ENCODE results near the gene RNF103. TPM values are rescaled to one million over a fixed set of nuclear protein-coding genes. Genes with fewer than 3 reads are reported as not detected.
A peak's percentile ranks its signal among the peaks of the same experiment; 100 is the strongest.

RNF103 gene
- total and polyA plus RNA-seq, 7 donors, result 11.1 to 45.6 (median 36.6) TPM

- Histone ChIP-seq H3K4me1 (peaks cover 0 to 22% (median 10%) of the 10 kb centered on the region in 4 donors), H3K4me3 (no peak overlapping the region), H3K27ac (no peak overlapping the region), H3K9me3 (no peaks in the 10 kb centered on the region), H3K27me3 (no peaks in the 10 kb centered on the region), H3K36me3 (no peaks in the 10 kb centered on the region)
- 29 to 64% methylated on average over 3 of the region's 3 CpGs for WGBS, 2 donors
- intact Hi-C loops (cut with DNase I), result loop anchor here (10.0 kb wide), 1 partner anchor 433 kb away; the partner anchor contains the start of genes IMMT and MRPL35
- no peak for TF ChIP-seq POLR2A (IDR thresholded peaks at IDR 0.05)
- TF ChIP-seq, protein P1, sequence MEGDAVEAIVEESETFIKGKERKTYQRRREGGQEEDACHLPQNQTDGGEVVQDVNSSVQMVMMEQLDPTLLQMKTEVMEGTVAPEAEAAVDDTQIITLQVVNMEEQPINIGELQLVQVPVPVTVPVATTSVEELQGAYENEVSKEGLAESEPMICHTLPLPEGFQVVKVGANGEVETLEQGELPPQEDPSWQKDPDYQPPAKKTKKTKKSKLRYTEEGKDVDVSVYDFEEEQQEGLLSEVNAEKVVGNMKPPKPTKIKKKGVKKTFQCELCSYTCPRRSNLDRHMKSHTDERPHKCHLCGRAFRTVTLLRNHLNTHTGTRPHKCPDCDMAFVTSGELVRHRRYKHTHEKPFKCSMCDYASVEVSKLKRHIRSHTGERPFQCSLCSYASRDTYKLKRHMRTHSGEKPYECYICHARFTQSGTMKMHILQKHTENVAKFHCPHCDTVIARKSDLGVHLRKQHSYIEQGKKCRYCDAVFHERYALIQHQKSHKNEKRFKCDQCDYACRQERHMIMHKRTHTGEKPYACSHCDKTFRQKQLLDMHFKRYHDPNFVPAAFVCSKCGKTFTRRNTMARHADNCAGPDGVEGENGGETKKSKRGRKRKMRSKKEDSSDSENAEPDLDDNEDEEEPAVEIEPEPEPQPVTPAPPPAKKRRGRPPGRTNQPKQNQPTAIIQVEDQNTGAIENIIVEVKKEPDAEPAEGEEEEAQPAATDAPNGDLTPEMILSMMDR (IDR thresholded peaks at IDR 0.05), result no peak
- no peak for TF ChIP-seq POLR2AphosphoS5 (IDR thresholded peaks at IDR 0.05)
- TF ChIP-seq EP300 (IDR thresholded peaks at IDR 0.05), result no peak
- peak; percentile 68 for DNase-seq
Measured at GRCh38 chr2:86628091-86628522, 4.4 kb upstream of the RNF103 start.

DNA sequence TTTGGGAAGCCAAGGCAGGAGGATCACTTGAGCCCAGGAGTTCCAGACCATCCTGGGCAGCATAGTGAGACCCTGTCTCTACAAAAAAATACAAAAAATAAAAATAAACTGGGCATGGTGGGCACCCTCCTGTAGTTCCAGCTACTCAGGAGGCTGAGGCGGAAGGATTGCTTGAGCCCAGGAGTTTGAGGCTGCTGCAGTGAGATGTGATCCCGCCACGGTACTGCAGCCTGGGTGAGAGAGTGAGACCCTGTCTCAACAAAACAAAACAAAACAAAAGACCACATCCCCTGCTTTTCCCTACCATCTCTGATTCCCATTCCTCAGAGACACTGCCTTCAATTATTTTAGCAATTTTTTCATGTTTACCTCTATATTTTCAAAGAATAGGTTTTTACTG, 3.9 kb upstream of the RNF103 start:
- Histone ChIP-seq H3K4me1 (peaks cover 0 to 16% (median 4%) of the 10 kb centered on the region in 4 donors), H3K27me3 (no peaks in the 10 kb centered on the region), H3K27ac (no peak overlapping the region), H3K36me3 (no peaks in the 10 kb centered on the region), H3K9me3 (no peaks in the 10 kb centered on the region), H3K4me3 (no peak overlapping the region)
- WGBS, 2 donors, result 97 to 99% methylated on average over 3 of the region's 3 CpGs
- DNase-seq, result no peak
- TF ChIP-seq EP300 (IDR thresholded peaks at IDR 0.05) (no peak), POLR2A (IDR thresholded peaks at IDR 0.05) (no peak), POLR2AphosphoS5 (IDR thresholded peaks at IDR 0.05) (no peak)
- TF ChIP-seq, protein P1 (IDR thresholded peaks at IDR 0.05), result no peak
- intact Hi-C loops (cut with DNase I), result loop anchor here (10.0 kb wide), 1 partner anchor 433 kb away; the partner anchor contains the start of genes IMMT and MRPL35

DNA sequence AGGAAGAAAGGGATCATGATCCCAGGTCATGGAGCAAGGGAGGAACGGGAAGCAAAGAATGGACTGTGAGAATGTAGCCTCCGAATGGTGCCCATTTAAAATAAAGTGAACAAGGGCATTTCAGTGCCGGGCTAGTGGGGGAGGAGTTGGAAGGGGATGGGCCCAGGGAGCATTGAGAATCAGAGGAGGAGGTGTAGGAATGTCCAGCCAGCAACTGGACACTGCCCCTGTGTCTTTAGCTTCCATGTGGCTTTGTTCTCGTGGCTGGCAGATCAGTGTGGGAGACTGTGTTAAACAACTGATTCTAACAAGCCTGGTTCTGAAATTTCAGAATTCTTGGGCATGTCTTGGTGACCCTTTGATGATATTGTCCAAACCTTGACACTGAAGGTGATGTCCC, 1.4 kb upstream of the RNF103 start:
- no peaks in the 10 kb centered on the region for H3K27me3 ChIP-seq
- WGBS, 2 donors, result 92 to 93% methylated on average over 4 of the region's 4 CpGs
- H3K36me3 ChIP-seq, result no peaks in the 10 kb centered on the region
- intact Hi-C loops (cut with DNase I), result loop anchor here (10.0 kb wide), 1 partner anchor 430 kb away; the partner anchor contains the start of genes IMMT and MRPL35
- DNase-seq, result no peak
- H3K4me1 ChIP-seq, result peaks cover 0 to 19% (median 10%) of the 10 kb centered on the region in 4 donors
- no peaks in the 10 kb centered on the region for H3K9me3 ChIP-seq
- no peak for TF ChIP-seq EP300 (IDR thresholded peaks at IDR 0.05)
- no peak for TF ChIP-seq POLR2AphosphoS5 (IDR thresholded peaks at IDR 0.05)
- TF ChIP-seq, protein P1 (IDR thresholded peaks at IDR 0.05), result no peak
- TF ChIP-seq POLR2A (IDR thresholded peaks at IDR 0.05), result no peak
- peak overlapping the region in 3 of 4 donors; percentile 20 to 96 (median 95) for H3K27ac ChIP-seq
- H3K4me3 ChIP-seq, result no peak overlapping the region

DNA sequence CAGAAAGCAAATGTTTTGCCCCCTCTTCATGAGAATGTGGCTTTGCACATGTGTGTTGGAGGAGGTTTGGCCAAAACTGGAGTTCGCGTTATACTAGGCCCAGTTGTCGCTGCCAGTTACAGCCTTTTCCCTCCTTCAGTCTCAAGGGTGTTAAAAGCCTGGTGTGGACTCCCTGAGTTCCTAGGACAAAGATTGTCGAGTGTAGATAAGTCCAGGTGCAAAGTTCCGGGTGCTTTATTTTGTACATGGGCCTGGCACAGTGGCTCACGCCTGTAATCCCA, 542 bp upstream of the RNF103 start:
- peaks cover 0 to 4% (median under 1%) of the 10 kb centered on the region in 4 donors for H3K36me3 ChIP-seq
- intact Hi-C loops (cut with DNase I), result loop anchor here (5.0 to 10.0 kb wide), 2 partner anchors 182 to 429 kb away; partner anchors contain the start of genes IMMT, KDM3A and MRPL35
- no peaks in the 10 kb centered on the region for H3K9me3 ChIP-seq
- peaks cover 0 to 28% (median 19%) of the 10 kb centered on the region in 4 donors for H3K4me1 ChIP-seq
- no peak for TF ChIP-seq POLR2AphosphoS5 (IDR thresholded peaks at IDR 0.05)
- no peaks in the 10 kb centered on the region for H3K27me3 ChIP-seq
- peak overlapping the region; percentile 95 to 97 (median 96) for H3K27ac ChIP-seq
- WGBS, 2 donors, result 93 to 94% methylated on average over 6 of the region's 6 CpGs
- peak overlapping the region; percentile 84 to 88 (median 86) for H3K4me3 ChIP-seq
- no peak for DNase-seq

GRCh38 chr2:86623043-86623493, 597 bp downstream of the RNF103 start:
- TF ChIP-seq, protein P1 (IDR thresholded peaks at IDR 0.05), result no peak
- no peak for TF ChIP-seq POLR2A (IDR thresholded peaks at IDR 0.05)
- TF ChIP-seq POLR2AphosphoS5 (IDR thresholded peaks at IDR 0.05), result peak in 2 of 4 donors; percentile 22 to 41
- DNase-seq, result peak; percentile 74
- Histone ChIP-seq H3K4me3 (peak overlapping the region; percentile 84 to 88 (median 86)), H3K9me3 (no peaks in the 10 kb centered on the region), H3K27me3 (no peaks in the 10 kb centered on the region), H3K36me3 (peaks cover 0 to 15% (median 4%) of the 10 kb centered on the region in 4 donors), H3K27ac (peak overlapping the region; percentile 95 to 97 (median 96)), H3K4me1 (peaks cover 0 to 39% (median 31%) of the 10 kb centered on the region in 4 donors)
- intact Hi-C loops (cut with DNase I), result loop anchor here (1.0 to 10.0 kb wide), 4 partner anchors 52 to 428 kb away; partner anchors contain the start of genes CHMP3, IMMT, KDM3A and MRPL35
- 1% methylated on average over 56 of the region's 56 CpGs for WGBS, 2 donors
